ENCODE results near the gene CUL4A.
"Not testable (repeated sequence)": the region's sequence is repeated elsewhere in the genome, so short reads cannot be mapped to it uniquely, and the experiment has no call there.

CUL4A gene

GRCh38 chr13:113209336-113209758 is at the start of gene CUL4A:
TSS of gene CUL4A (plus strand) at chr13:113209613. CDS start at chr13:113209628, 15 bp downstream.
- in situ Hi-C loops (cut with MboI; ENCODE audit: low sequenced_read_pairs), result no loop called here

GRCh38 chr13:113159701-113160100 is 49.7 kb upstream of the CUL4A start:
- in situ Hi-C loops (cut with MboI; ENCODE audit: low sequenced_read_pairs), result no loop called here

GRCh38 chr13:113160983-113161382 is 48.4 kb upstream of the CUL4A start:
- in situ Hi-C loops (cut with MboI; ENCODE audit: low sequenced_read_pairs), result no loop called here

GRCh38 chr13:113161433-113161832 is 48.0 kb upstream of the CUL4A start:
- in situ Hi-C loops (cut with MboI; ENCODE audit: low sequenced_read_pairs), result no loop called here

- in situ Hi-C loops (cut with MboI; ENCODE audit: low sequenced_read_pairs), result not testable (repeated sequence)
Measured at GRCh38 chr13:113161975-113162374, 47.4 kb upstream of the CUL4A start.

GRCh38 chr13:113162783-113163685 is 46.4 kb upstream of the CUL4A start:
- in situ Hi-C loops (cut with MboI; ENCODE audit: low sequenced_read_pairs), result no loop called here

- in situ Hi-C loops (cut with MboI; ENCODE audit: low sequenced_read_pairs), result no loop called here
Measured at GRCh38 chr13:113164492-113164891, 44.9 kb upstream of the CUL4A start.

GRCh38 chr13:113166266-113166665 is 43.1 kb upstream of the CUL4A start:
- in situ Hi-C loops (cut with MboI; ENCODE audit: low sequenced_read_pairs), result no loop called here

GRCh38 chr13:113166681-113167080 is 42.7 kb upstream of the CUL4A start:
- in situ Hi-C loops (cut with MboI; ENCODE audit: low sequenced_read_pairs), result no loop called here

- in situ Hi-C loops (cut with MboI; ENCODE audit: low sequenced_read_pairs), result no loop called here
Measured at GRCh38 chr13:113167155-113167554, 42.3 kb upstream of the CUL4A start.

GRCh38 chr13:113167575-113167974 is 41.8 kb upstream of the CUL4A start:
- in situ Hi-C loops (cut with MboI; ENCODE audit: low sequenced_read_pairs), result no loop called here

- in situ Hi-C loops (cut with MboI; ENCODE audit: low sequenced_read_pairs), result no loop called here
Measured at GRCh38 chr13:113168211-113168610, 41.2 kb upstream of the CUL4A start.

- in situ Hi-C loops (cut with MboI; ENCODE audit: low sequenced_read_pairs), result no loop called here
Measured at GRCh38 chr13:113169277-113170272, 39.8 kb upstream of the CUL4A start.

GRCh38 chr13:113170511-113170910 is 38.9 kb upstream of the CUL4A start:
- in situ Hi-C loops (cut with MboI; ENCODE audit: low sequenced_read_pairs), result no loop called here

GRCh38 chr13:113171250-113172125 is 37.9 kb upstream of the CUL4A start:
- in situ Hi-C loops (cut with MboI; ENCODE audit: low sequenced_read_pairs), result no loop called here

GRCh38 chr13:113172419-113172926 is 36.9 kb upstream of the CUL4A start:
- in situ Hi-C loops (cut with MboI; ENCODE audit: low sequenced_read_pairs), result no loop called here

- in situ Hi-C loops (cut with MboI; ENCODE audit: low sequenced_read_pairs), result no loop called here
Measured at GRCh38 chr13:113176280-113176679, 33.1 kb upstream of the CUL4A start.

- in situ Hi-C loops (cut with MboI; ENCODE audit: low sequenced_read_pairs), result no loop called here
Measured at GRCh38 chr13:113176822-113177221, 32.6 kb upstream of the CUL4A start.

- in situ Hi-C loops (cut with MboI; ENCODE audit: low sequenced_read_pairs), result no loop called here
Measured at GRCh38 chr13:113178070-113178895, 31.1 kb upstream of the CUL4A start.

GRCh38 chr13:113178896-113179167 is 30.6 kb upstream of the CUL4A start:
- in situ Hi-C loops (cut with MboI; ENCODE audit: low sequenced_read_pairs), result no loop called here

Data from hTERT RPE-1 (cell line).